SJSA1 (cell line): ENCODE data around the gene CAPN14. TPM values are rescaled to one million over a fixed set of nuclear protein-coding genes. Genes with fewer than 3 reads are reported as not detected.

Experiments used
- DNase-seq, 2 experiments: peaks; one replicate each; pipeline ENCODE4 v3.0.0-alpha.2; 2015 to 2020; ENCODE audit warnings: low spot score in 2 of 2, low read depth in 1 of 2
- H3K27ac ChIP-seq: fragments of 250-450 bp; sonication (Bioruptor Pico); 2 replicates; pipeline ENCODE4 v1.5.1; 2020; ENCODE audit warnings: mild to moderate bottlenecking, moderate library complexity
- H3K27me3 ChIP-seq: fragments of 250-450 bp; sonication (Bioruptor Pico); replicated peaks from 2 replicates; pipeline ENCODE4 v1.5.1; 2020; ENCODE audit warnings: mild to moderate bottlenecking, moderate library complexity
- H3K36me3 ChIP-seq: fragments of 250-450 bp; sonication (Bioruptor Pico); 2 replicates; pipeline ENCODE4 v1.5.1; 2020; ENCODE audit warnings: mild to moderate bottlenecking
- H3K4me1 ChIP-seq: fragments of 250-450 bp; sonication (Bioruptor Pico); replicated peaks from 2 replicates; pipeline ENCODE4 v1.6.1; 2021; ENCODE audit warnings: mild to moderate bottlenecking
- H3K4me3 ChIP-seq: fragments of 250-450 bp; sonication (Bioruptor Pico); 2 replicates; pipeline ENCODE4 v1.5.1; 2020; ENCODE audit warnings: mild to moderate bottlenecking
- H3K9me3 ChIP-seq: fragments of 250-450 bp; sonication (Bioruptor Pico); replicated peaks from 2 replicates; pipeline ENCODE4 v1.5.1; 2020; ENCODE audit warnings: mild to moderate bottlenecking
- total RNA-seq: library from RNA; depleted of rRNA; stranded (reverse); fragments of >200 nt; shearing (Covaris generic); gene quantifications from 2 replicates; pipeline ENCODE4 v1.2.3, GENCODE V29; 2014

Gene CAPN14
- total RNA-seq, 1 experiment from 2014 or later, result not detected

- no peak for DNase-seq
- Histone ChIP-seq H3K36me3 (no peaks in the 10 kb centered on the region), H3K9me3 (no peaks in the 10 kb centered on the region), H3K27me3 (no peaks in the 10 kb centered on the region; the same call in 1 of the 2 replicates), H3K4me1 (no peaks in the 10 kb centered on the region), H3K4me3 (no peak overlapping the region), H3K27ac (no peak overlapping the region)
These were observed 12.1 kb downstream of the CAPN14 start for GRCh38 chr2:31205186-31205585.

GRCh38 chr2:31204783-31205182 is 12.5 kb downstream of the CAPN14 start:
- Histone ChIP-seq H3K4me1 (no peaks in the 10 kb centered on the region), H3K4me3 (no peak overlapping the region), H3K27ac (no peak overlapping the region), H3K27me3 (no peaks in the 10 kb centered on the region; the same call in 1 of the 2 replicates), H3K9me3 (no peaks in the 10 kb centered on the region), H3K36me3 (no peaks in the 10 kb centered on the region)
- no peak for DNase-seq

GRCh38 chr2:31203916-31204315 is 13.4 kb downstream of the CAPN14 start:
- H3K4me3 ChIP-seq, result no peak overlapping the region
- no peak overlapping the region for H3K27ac ChIP-seq
- DNase-seq, result no peak
- no peaks in the 10 kb centered on the region for H3K9me3 ChIP-seq
- H3K27me3 ChIP-seq, result no peaks in the 10 kb centered on the region; the same call in 1 of the 2 replicates
- no peaks in the 10 kb centered on the region for H3K4me1 ChIP-seq
- H3K36me3 ChIP-seq, result no peaks in the 10 kb centered on the region

- no peak for DNase-seq
- Histone ChIP-seq H3K9me3 (no peaks in the 10 kb centered on the region), H3K27me3 (no peaks in the 10 kb centered on the region; the same call in 1 of the 2 replicates), H3K4me3 (no peak overlapping the region), H3K36me3 (no peaks in the 10 kb centered on the region), H3K4me1 (no peaks in the 10 kb centered on the region), H3K27ac (no peak overlapping the region)
These were observed 14.5 kb downstream of the CAPN14 start for GRCh38 chr2:31202833-31203232.

GRCh38 chr2:31202041-31202440 is 15.3 kb downstream of the CAPN14 start:
- no peak for DNase-seq
- Histone ChIP-seq H3K4me3 (no peak overlapping the region), H3K27me3 (no peaks in the 10 kb centered on the region; the same call in 1 of the 2 replicates), H3K27ac (no peak overlapping the region), H3K9me3 (no peaks in the 10 kb centered on the region), H3K36me3 (no peaks in the 10 kb centered on the region), H3K4me1 (no peaks in the 10 kb centered on the region)

- DNase-seq, result no peak
- H3K4me1 ChIP-seq, result no peaks in the 10 kb centered on the region
- H3K9me3 ChIP-seq, result no peaks in the 10 kb centered on the region
- no peaks in the 10 kb centered on the region for H3K36me3 ChIP-seq
- H3K27ac ChIP-seq, result no peak overlapping the region
- H3K4me3 ChIP-seq, result no peak overlapping the region
- H3K27me3 ChIP-seq, result peaks cover 3% of the 10 kb centered on the region
These were observed 16.3 kb downstream of the CAPN14 start for GRCh38 chr2:31200972-31201371.

GRCh38 chr2:31199206-31199605 is 18.1 kb downstream of the CAPN14 start:
- Histone ChIP-seq H3K9me3 (no peaks in the 10 kb centered on the region), H3K27ac (no peak overlapping the region), H3K27me3 (peaks cover 8% of the 10 kb centered on the region), H3K4me1 (no peaks in the 10 kb centered on the region), H3K4me3 (no peak overlapping the region), H3K36me3 (no peaks in the 10 kb centered on the region)
- DNase-seq, result no peak

GRCh38 chr2:31197669-31198068 is 19.6 kb downstream of the CAPN14 start:
- Histone ChIP-seq H3K27ac (no peak overlapping the region), H3K27me3 (peaks cover 8% of the 10 kb centered on the region), H3K9me3 (no peaks in the 10 kb centered on the region), H3K36me3 (no peaks in the 10 kb centered on the region), H3K4me3 (no peak overlapping the region), H3K4me1 (no peaks in the 10 kb centered on the region)
- no peak for DNase-seq

- Histone ChIP-seq H3K4me3 (no peak overlapping the region), H3K27me3 (peaks cover 8% of the 10 kb centered on the region), H3K4me1 (no peaks in the 10 kb centered on the region), H3K36me3 (no peaks in the 10 kb centered on the region), H3K27ac (no peak overlapping the region), H3K9me3 (no peaks in the 10 kb centered on the region)
- no peak for DNase-seq
These were observed 20.1 kb downstream of the CAPN14 start for GRCh38 chr2:31197166-31197565.

- Histone ChIP-seq H3K27me3 (peaks cover 8% of the 10 kb centered on the region), H3K27ac (no peak overlapping the region), H3K4me1 (no peaks in the 10 kb centered on the region), H3K36me3 (no peaks in the 10 kb centered on the region), H3K4me3 (no peak overlapping the region), H3K9me3 (no peaks in the 10 kb centered on the region)
- no peak for DNase-seq
These were observed 20.7 kb downstream of the CAPN14 start for GRCh38 chr2:31196622-31197021.

GRCh38 chr2:31193806-31194205 is 23.5 kb downstream of the CAPN14 start:
- Histone ChIP-seq H3K27me3 (peaks cover 12% of the 10 kb centered on the region), H3K9me3 (no peaks in the 10 kb centered on the region), H3K4me1 (no peaks in the 10 kb centered on the region), H3K4me3 (no peak overlapping the region), H3K36me3 (no peaks in the 10 kb centered on the region), H3K27ac (no peak overlapping the region)
- DNase-seq, result no peak

- no peaks in the 10 kb centered on the region for H3K9me3 ChIP-seq
- no peak overlapping the region for H3K4me3 ChIP-seq
- no peak for DNase-seq
- no peaks in the 10 kb centered on the region for H3K36me3 ChIP-seq
- H3K27ac ChIP-seq, result no peak overlapping the region
- H3K27me3 ChIP-seq, result peaks cover 12% of the 10 kb centered on the region
- H3K4me1 ChIP-seq, result no peaks in the 10 kb centered on the region
These were observed 24.4 kb downstream of the CAPN14 start for GRCh38 chr2:31192851-31193392.

GRCh38 chr2:31192396-31192795 is 24.9 kb downstream of the CAPN14 start:
- Histone ChIP-seq H3K27ac (no peak overlapping the region), H3K27me3 (peaks cover 12% of the 10 kb centered on the region), H3K36me3 (no peaks in the 10 kb centered on the region), H3K9me3 (no peaks in the 10 kb centered on the region), H3K4me3 (no peak overlapping the region), H3K4me1 (no peaks in the 10 kb centered on the region)
- DNase-seq, result no peak

GRCh38 chr2:31191931-31192330 is 25.4 kb downstream of the CAPN14 start:
- Histone ChIP-seq H3K27me3 (peaks cover 12% of the 10 kb centered on the region), H3K36me3 (no peaks in the 10 kb centered on the region), H3K27ac (no peak overlapping the region), H3K4me3 (no peak overlapping the region), H3K4me1 (no peaks in the 10 kb centered on the region), H3K9me3 (no peaks in the 10 kb centered on the region)
- DNase-seq, result no peak

- Histone ChIP-seq H3K27me3 (peaks cover 15% of the 10 kb centered on the region), H3K27ac (no peak overlapping the region), H3K9me3 (no peaks in the 10 kb centered on the region), H3K4me3 (no peak overlapping the region), H3K4me1 (no peaks in the 10 kb centered on the region), H3K36me3 (no peaks in the 10 kb centered on the region)
- no peak for DNase-seq
These were observed 27.1 kb downstream of the CAPN14 start for GRCh38 chr2:31190188-31190587.
